Measurements from ENCODE around the gene TOMM34. TPM values are rescaled to one million over a fixed set of nuclear protein-coding genes. Genes with fewer than 3 reads are reported as not detected.

Gene TOMM34, protein sequence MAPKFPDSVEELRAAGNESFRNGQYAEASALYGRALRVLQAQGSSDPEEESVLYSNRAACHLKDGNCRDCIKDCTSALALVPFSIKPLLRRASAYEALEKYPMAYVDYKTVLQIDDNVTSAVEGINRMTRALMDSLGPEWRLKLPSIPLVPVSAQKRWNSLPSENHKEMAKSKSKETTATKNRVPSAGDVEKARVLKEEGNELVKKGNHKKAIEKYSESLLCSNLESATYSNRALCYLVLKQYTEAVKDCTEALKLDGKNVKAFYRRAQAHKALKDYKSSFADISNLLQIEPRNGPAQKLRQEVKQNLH
- total RNA-seq (2016; rRNA removed; fragmentation: Illumina TruSeq; extraction: Trizol) (52.0 and 73.0 TPM in 2 replicates), polyA plus RNA-seq (2011; rRNA removed) (36.2 and 38.3 TPM in 2 replicates), polyA minus RNA-seq (2011; rRNA and poly(A)+ RNA removed; ENCODE audit: low replicate concordance) (23.9 and 48.7 TPM in 2 replicates), Bru-seq, nascent RNA (percentile 89 among the genes with signal in this experiment), BruChase-seq, experiment 1, labeled RNA remaining after a 6-hour chase (percentile 84 among the genes with signal in this experiment), BruChase-seq, experiment 2, labeled RNA remaining after a 2-hour chase (percentile 81 among the genes with signal in this experiment)
- total RNA-seq (2016; cell fraction: cytosol; rRNA removed; fragmentation: Illumina TruSeq; extraction: Trizol; ENCODE audit: low read depth): 6.2 and 6.4 TPM in 2 replicates
- 52.3 and 72.3 TPM in 2 replicates for total RNA-seq (2016; cell fraction: insoluble cytoplasmic fraction; rRNA removed; fragmentation: Illumina TruSeq; extraction: Trizol)
- total RNA-seq (2016; cell fraction: membrane; rRNA removed; fragmentation: Illumina TruSeq; extraction: Trizol): 18.0 and 21.0 TPM in 2 replicates
- 24.9 and 25.7 TPM in 2 replicates for total RNA-seq (2016; cell fraction: nucleus; rRNA removed; fragmentation: Illumina TruSeq; extraction: Trizol)
- 38.3 and 39.9 TPM in 2 replicates for polyA plus RNA-seq (2011; cell fraction: cytosol; rRNA removed)
- 20.9 and 23.3 TPM in 2 replicates for polyA plus RNA-seq (2011; cell fraction: nucleus; rRNA removed)
- 41.6 and 42.7 TPM in 2 replicates for polyA plus RNA-seq (2012)
- 7.7 and 7.8 TPM in 2 replicates for polyA plus RNA-seq (2016; cell fraction: cytosol; fragmentation: Illumina TruSeq; extraction: Trizol; ENCODE audit: low read depth)
- polyA plus RNA-seq (2016; cell fraction: insoluble cytoplasmic fraction; fragmentation: Illumina TruSeq; extraction: Trizol; ENCODE audit: low read depth): 102 TPM in 2 replicates
- 17.3 and 19.1 TPM in 2 replicates for polyA plus RNA-seq (2016; cell fraction: membrane; fragmentation: Illumina TruSeq; extraction: Trizol; ENCODE audit: low read depth)
- 45.6 and 46.6 TPM in 2 replicates for polyA plus RNA-seq (2016; cell fraction: nucleus; fragmentation: Illumina TruSeq; extraction: Trizol; ENCODE audit: insufficient read depth, low read depth)
- 11.6 and 12.1 TPM in 2 replicates for polyA minus RNA-seq (2011; cell fraction: cytosol; rRNA and poly(A)+ RNA removed)
- polyA minus RNA-seq (2011; cell fraction: nucleus; rRNA and poly(A)+ RNA removed): 6.8 and 9.1 TPM in 2 replicates
- long read RNA-seq, experiment 1, transcript TOMM34-201 (7 exons, 2,062 nt): major isoform, 112 of 130 reads
- long read RNA-seq, experiment 1, partial matches to known transcripts: 9 of 130 reads
- long read RNA-seq, experiment 1, other reads (novel, unspliced or antisense): 9 of 130 reads
- long read RNA-seq, experiment 2, transcript TOMM34-201 (7 exons, 2,062 nt): major isoform, 111 of 149 reads
- long read RNA-seq, experiment 2, partial matches to known transcripts: 27 of 149 reads
- long read RNA-seq, experiment 2, other reads (novel, unspliced or antisense): 11 of 149 reads

DNA sequence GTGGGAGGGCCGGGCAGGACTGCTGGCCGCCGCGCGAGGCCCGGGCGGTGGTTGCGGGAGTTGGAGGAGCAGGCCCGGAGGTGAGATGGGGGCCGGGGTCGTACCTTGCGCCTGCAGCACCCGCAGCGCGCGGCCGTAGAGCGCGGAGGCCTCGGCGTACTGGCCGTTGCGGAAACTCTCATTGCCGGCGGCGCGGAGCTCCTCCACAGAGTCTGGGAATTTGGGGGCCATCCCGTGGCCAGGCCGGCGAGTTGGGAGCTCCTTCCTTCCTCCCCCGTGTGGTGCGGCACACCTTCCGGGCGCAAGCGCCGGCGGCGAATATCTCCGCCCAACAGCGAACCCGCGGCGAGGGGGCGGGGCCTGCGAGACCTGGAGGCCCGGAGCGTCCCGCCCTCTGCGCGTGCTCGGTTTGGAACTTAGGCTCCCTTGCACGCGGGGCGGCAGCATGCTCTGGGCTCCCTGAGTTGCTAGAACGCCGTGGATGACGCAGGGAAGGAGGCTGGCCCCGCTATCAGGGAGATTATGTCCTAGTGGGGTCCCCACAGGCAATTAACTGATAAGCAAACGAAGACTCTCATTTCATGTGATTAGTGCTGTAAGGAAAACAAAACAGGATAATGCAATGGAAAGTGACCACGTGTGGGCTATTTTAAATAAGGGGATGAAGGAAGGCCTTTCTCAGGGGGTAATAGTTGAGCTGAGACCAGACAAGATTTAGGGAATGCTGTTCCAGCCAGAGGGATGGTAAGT lies at the start of gene TOMM34:
TSS of gene TOMM34 (minus strand) at position 295 of the 750 bp plus-strand sequence. CDS start at position 231, 64 bp downstream.
- under 1% methylated on average over 29 of the region's 60 CpGs for WGBS (ENCODE audit: low lambda C conversion rate)
- peaks cover 61% of the 10 kb centered on the region for H3K4me1 ChIP-seq (ENCODE audit: insufficient read depth, low read length)
- in situ Hi-C loops (cut with HindIII; ENCODE audit: extremely low pct_ligation_motif_present, low pct_unique_long_range_greater_than_20kb) (no loop called here), intact Hi-C loops (cut with micrococcal nuclease; ENCODE audit: unreplicated experiment) (loop anchor here (1.0 kb wide), 1 partner anchor 50 kb away; the partner anchor contains the start of gene PABPC1L)
- BruUV-seq (replicated peaks): no TSS peak
- peak; percentile 96 for ATAC-seq
- H3K79me2 ChIP-seq (ENCODE audit: insufficient read depth, low read length): peaks cover 27% of the 10 kb centered on the region
- CTCF ChIA-PET (ENCODE audit: low intra/inter-chr PET ratio, low total read pairs): no interaction called here
- H3K27ac ChIP-seq (ENCODE audit: extremely low read length, insufficient read depth, low read length): peak within 1 kb of the TSS; percentile 66
- H3K4me3 ChIP-seq (replicated peaks in 1 of 3; ENCODE audit: insufficient read depth in 1 of 3, low read depth in 2 of 3, low read length in 3 of 3): peak within 1 kb of the TSS; percentile 83 to 94 (median 90)
- no peaks in the 10 kb centered on the region for H3K27me3 ChIP-seq (ENCODE audit: control insufficient read depth in 1 of 2, insufficient read depth in 2 of 2, low read length in 2 of 2)
- no peaks in the 10 kb centered on the region for H3K9me3 ChIP-seq (ENCODE audit: low read length)
- peak; percentile 94 for DNase-seq (ENCODE audit: low spot score)
- peak within 1 kb of the TSS; percentile 25 for H2AFZ ChIP-seq (ENCODE audit: low read length)
- H4K20me1 ChIP-seq (ENCODE audit: insufficient read depth, low read length): no peaks in the 10 kb centered on the region; the same call in 1 of the 2 replicates
- H3K4me2 ChIP-seq (ENCODE audit: low read depth, low read length): peak within 1 kb of the TSS; percentile 96
- H3K36me3 ChIP-seq (replicated peaks in 1 of 2; ENCODE audit: control insufficient read depth in 1 of 2, insufficient read depth in 2 of 2, low read length in 2 of 2): peaks cover 10 to 19% of the 10 kb centered on the region in 2 experiments
- POLR2A ChIA-PET: interaction anchor here (0.8 to 4.1 kb wide), 15 partner anchors 8 to 921 kb away, joined by 3 to 51 read pairs (median 6); partner anchors contain the start of genes PABPC1L, YWHAB and ZSWIM1
- FAIRE-seq: peak; percentile 48
- H3K9ac ChIP-seq (ENCODE audit: insufficient read depth, low read depth, low read length): peak within 1 kb of the TSS; percentile 80
- TF ChIP-seq, protein P1, sequence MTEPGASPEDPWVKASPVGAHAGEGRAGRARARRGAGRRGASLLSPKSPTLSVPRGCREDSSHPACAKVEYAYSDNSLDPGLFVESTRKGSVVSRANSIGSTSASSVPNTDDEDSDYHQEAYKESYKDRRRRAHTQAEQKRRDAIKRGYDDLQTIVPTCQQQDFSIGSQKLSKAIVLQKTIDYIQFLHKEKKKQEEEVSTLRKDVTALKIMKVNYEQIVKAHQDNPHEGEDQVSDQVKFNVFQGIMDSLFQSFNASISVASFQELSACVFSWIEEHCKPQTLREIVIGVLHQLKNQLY (CRISPR knock-in tag; IDR thresholded peaks at IDR 0.05): peak; percentile 85; the same call in 1 of the 2 replicates
- TF ChIP-seq, protein P2, sequence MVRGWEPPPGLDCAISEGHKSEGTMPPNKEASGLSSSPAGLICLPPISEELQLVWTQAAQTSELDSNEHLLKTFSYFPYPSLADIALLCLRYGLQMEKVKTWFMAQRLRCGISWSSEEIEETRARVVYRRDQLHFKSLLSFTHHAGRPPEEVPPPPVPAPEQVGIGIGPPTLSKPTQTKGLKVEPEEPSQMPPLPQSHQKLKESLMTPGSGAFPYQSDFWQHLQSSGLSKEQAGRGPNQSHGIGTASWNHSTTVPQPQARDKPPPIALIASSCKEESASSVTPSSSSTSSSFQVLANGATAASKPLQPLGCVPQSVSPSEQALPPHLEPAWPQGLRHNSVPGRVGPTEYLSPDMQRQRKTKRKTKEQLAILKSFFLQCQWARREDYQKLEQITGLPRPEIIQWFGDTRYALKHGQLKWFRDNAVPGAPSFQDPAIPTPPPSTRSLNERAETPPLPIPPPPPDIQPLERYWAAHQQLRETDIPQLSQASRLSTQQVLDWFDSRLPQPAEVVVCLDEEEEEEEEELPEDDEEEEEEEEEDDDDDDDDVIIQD (CRISPR knock-in tag; IDR thresholded peaks at IDR 0.05; ENCODE audit: low read depth): peak; percentile 55; the same call in 1 of the 2 replicates
- TF ChIP-seq XBP1 (CRISPR knock-in tag; IDR thresholded peaks at IDR 0.05): no peak; the same call in 1 of the 2 replicates
- peak; percentile 64; the same call in 1 of the 2 replicates for TF ChIP-seq ZNF777 (CRISPR knock-in tag; IDR thresholded peaks at IDR 0.05)
- peak; percentile 92; the same call in 1 of the 2 replicates for TF ChIP-seq ZNF17 (CRISPR knock-in tag; IDR thresholded peaks at IDR 0.05)
- TF ChIP-seq, protein P3, sequence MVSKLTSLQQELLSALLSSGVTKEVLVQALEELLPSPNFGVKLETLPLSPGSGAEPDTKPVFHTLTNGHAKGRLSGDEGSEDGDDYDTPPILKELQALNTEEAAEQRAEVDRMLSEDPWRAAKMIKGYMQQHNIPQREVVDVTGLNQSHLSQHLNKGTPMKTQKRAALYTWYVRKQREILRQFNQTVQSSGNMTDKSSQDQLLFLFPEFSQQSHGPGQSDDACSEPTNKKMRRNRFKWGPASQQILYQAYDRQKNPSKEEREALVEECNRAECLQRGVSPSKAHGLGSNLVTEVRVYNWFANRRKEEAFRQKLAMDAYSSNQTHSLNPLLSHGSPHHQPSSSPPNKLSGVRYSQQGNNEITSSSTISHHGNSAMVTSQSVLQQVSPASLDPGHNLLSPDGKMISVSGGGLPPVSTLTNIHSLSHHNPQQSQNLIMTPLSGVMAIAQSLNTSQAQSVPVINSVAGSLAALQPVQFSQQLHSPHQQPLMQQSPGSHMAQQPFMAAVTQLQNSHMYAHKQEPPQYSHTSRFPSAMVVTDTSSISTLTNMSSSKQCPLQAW (CRISPR knock-in tag; IDR thresholded peaks at IDR 0.05): peak; percentile 95
- no peak; the same call in 1 of the 2 replicates for TF ChIP-seq SETDB1 (CRISPR knock-in tag; IDR thresholded peaks at IDR 0.05; ENCODE audit: borderline replicate concordance)
- TF ChIP-seq PHF8 (CRISPR knock-in tag; IDR thresholded peaks at IDR 0.05): peak; percentile 100
- TF ChIP-seq NFIC (IDR thresholded peaks at IDR 0.05; ENCODE audit: low read length): no peak
- TF ChIP-seq ZNF460 (CRISPR knock-in tag; IDR thresholded peaks at IDR 0.05; ENCODE audit: borderline replicate concordance): no peak; the same call in 1 of the 2 replicates
- TF ChIP-seq SP5 (CRISPR knock-in tag; IDR thresholded peaks at IDR 0.05; ENCODE audit: borderline replicate concordance, low read depth): peak; percentile 93
- peak; percentile 93; the same call in 1 of the 2 replicates for TF ChIP-seq ZNF891 (CRISPR knock-in tag; IDR thresholded peaks at IDR 0.05)
- TF ChIP-seq ZNF547 (CRISPR knock-in tag; IDR thresholded peaks at IDR 0.05): peak; percentile 99
